H1 (cell line): ENCODE measurements around the gene BCL2L1. TPM values are rescaled to one million over a fixed set of nuclear protein-coding genes. Genes with fewer than 3 reads are reported as not detected.

Experiments used
- FOSL1 ChIP-seq: IDR thresholded peaks from 2 replicates; pipeline ENCODE4 v1.6.1; 2011; ENCODE audit warnings: mild to moderate bottlenecking, low read depth, low read length, moderate library complexity; ENCODE audit not compliant: insufficient read depth
- GTF2F1 ChIP-seq: IDR thresholded peaks from 2 replicates; pipeline ENCODE4 v1.6.1; 2012; ENCODE audit warnings: low read depth, low read length, improper control_type of control experiment, borderline replicate concordance
- RBBP5 ChIP-seq: IDR thresholded peaks from 2 replicates; pipeline ENCODE4 v1.7.1; 2012; ENCODE audit warnings: low read depth, mild to moderate bottlenecking, inconsistent platforms, low read length, moderate library complexity, borderline replicate concordance
- TAF1 ChIP-seq: IDR thresholded peaks from 2 replicates; pipeline ENCODE4 v1.6.1; 2011; ENCODE audit warnings: mild to moderate bottlenecking, low read depth, low read length
- polyA plus RNA-seq, 7 experiments: library from polyadenylated mRNA; depleted of rRNA in 3 of 7; stranded (reverse) in 5 of 7; unstranded in 2 of 7; fragments of >200 nt in 5 of 7; fragments of 200-250 nt in 2 of 7; gene quantifications; 1 replicate in 5 of 7; 2 replicates in 1 of 7; 4 replicates in 1 of 7; pipeline versions ENCODE4 v1.2.1 to v1.2.3, GENCODE V29; 2011 to 2013; ENCODE audit warnings: missing spikeins in 2 of 7, mixed read lengths in 2 of 7
- total RNA-seq: library from RNA; stranded (reverse); fragmentation: NEBNext Ultra II Directional; extraction: Animal tissue kit (Norgen Biotek cat#: 25700); gene quantifications from 2 replicates; pipeline ENCODE4 v1.2.1, GENCODE V29; 2021
- TF ChIP-seq, protein P1 (sequence below): fragments of 300-600 bp; sonication (generic); IDR thresholded peaks from 2 replicates; pipeline ENCODE4 v1.7.1; 2012; ENCODE audit warnings: low read length, moderate library complexity, mild to moderate bottlenecking, inconsistent platforms; ENCODE audit not compliant: insufficient replicate concordance
- TF ChIP-seq, protein P2 (sequence below): IDR thresholded peaks from 2 replicates; pipeline ENCODE4 v1.6.1; 2011; ENCODE audit warnings: low read depth, mild to moderate bottlenecking, low read length; ENCODE audit not compliant: insufficient read depth

The BCL2L1 gene
- total and polyA plus RNA-seq, 2 of the 8 experiments (the other 6 are each of a cell fraction or from before 2014, with no cell fraction given) = 64.9 to 66.1 TPM

DNA sequence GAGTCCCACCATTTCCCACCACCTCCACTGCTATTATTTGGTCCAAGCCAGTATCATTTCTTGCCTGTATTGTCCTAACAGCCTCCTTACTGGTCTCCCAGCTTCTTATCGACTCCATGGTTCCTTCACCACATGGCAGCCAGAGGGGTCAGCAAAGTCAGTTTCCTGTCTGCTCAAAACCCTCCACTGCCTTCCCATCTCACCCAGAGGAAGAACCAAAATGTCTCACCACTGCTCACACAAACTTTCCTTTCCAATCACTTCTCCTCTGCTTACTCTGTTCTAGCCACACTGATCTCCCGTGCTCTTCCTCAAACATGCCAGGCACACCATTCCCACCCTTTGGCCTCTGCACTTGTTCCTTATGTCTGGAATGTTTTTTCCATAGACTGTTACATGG, 39.7 kb downstream of the BCL2L1 start (continued):
- TF ChIP-seq, protein P1, sequence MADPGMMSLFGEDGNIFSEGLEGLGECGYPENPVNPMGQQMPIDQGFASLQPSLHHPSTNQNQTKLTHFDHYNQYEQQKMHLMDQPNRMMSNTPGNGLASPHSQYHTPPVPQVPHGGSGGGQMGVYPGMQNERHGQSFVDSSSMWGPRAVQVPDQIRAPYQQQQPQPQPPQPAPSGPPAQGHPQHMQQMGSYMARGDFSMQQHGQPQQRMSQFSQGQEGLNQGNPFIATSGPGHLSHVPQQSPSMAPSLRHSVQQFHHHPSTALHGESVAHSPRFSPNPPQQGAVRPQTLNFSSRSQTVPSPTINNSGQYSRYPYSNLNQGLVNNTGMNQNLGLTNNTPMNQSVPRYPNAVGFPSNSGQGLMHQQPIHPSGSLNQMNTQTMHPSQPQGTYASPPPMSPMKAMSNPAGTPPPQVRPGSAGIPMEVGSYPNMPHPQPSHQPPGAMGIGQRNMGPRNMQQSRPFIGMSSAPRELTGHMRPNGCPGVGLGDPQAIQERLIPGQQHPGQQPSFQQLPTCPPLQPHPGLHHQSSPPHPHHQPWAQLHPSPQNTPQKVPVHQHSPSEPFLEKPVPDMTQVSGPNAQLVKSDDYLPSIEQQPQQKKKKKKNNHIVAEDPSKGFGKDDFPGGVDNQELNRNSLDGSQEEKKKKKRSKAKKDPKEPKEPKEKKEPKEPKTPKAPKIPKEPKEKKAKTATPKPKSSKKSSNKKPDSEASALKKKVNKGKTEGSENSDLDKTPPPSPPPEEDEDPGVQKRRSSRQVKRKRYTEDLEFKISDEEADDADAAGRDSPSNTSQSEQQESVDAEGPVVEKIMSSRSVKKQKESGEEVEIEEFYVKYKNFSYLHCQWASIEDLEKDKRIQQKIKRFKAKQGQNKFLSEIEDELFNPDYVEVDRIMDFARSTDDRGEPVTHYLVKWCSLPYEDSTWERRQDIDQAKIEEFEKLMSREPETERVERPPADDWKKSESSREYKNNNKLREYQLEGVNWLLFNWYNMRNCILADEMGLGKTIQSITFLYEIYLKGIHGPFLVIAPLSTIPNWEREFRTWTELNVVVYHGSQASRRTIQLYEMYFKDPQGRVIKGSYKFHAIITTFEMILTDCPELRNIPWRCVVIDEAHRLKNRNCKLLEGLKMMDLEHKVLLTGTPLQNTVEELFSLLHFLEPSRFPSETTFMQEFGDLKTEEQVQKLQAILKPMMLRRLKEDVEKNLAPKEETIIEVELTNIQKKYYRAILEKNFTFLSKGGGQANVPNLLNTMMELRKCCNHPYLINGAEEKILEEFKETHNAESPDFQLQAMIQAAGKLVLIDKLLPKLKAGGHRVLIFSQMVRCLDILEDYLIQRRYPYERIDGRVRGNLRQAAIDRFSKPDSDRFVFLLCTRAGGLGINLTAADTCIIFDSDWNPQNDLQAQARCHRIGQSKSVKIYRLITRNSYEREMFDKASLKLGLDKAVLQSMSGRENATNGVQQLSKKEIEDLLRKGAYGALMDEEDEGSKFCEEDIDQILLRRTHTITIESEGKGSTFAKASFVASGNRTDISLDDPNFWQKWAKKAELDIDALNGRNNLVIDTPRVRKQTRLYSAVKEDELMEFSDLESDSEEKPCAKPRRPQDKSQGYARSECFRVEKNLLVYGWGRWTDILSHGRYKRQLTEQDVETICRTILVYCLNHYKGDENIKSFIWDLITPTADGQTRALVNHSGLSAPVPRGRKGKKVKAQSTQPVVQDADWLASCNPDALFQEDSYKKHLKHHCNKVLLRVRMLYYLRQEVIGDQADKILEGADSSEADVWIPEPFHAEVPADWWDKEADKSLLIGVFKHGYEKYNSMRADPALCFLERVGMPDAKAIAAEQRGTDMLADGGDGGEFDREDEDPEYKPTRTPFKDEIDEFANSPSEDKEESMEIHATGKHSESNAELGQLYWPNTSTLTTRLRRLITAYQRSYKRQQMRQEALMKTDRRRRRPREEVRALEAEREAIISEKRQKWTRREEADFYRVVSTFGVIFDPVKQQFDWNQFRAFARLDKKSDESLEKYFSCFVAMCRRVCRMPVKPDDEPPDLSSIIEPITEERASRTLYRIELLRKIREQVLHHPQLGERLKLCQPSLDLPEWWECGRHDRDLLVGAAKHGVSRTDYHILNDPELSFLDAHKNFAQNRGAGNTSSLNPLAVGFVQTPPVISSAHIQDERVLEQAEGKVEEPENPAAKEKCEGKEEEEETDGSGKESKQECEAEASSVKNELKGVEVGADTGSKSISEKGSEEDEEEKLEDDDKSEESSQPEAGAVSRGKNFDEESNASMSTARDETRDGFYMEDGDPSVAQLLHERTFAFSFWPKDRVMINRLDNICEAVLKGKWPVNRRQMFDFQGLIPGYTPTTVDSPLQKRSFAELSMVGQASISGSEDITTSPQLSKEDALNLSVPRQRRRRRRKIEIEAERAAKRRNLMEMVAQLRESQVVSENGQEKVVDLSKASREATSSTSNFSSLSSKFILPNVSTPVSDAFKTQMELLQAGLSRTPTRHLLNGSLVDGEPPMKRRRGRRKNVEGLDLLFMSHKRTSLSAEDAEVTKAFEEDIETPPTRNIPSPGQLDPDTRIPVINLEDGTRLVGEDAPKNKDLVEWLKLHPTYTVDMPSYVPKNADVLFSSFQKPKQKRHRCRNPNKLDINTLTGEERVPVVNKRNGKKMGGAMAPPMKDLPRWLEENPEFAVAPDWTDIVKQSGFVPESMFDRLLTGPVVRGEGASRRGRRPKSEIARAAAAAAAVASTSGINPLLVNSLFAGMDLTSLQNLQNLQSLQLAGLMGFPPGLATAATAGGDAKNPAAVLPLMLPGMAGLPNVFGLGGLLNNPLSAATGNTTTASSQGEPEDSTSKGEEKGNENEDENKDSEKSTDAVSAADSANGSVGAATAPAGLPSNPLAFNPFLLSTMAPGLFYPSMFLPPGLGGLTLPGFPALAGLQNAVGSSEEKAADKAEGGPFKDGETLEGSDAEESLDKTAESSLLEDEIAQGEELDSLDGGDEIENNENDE = no peak
- TF ChIP-seq FOSL1 (no peak), TAF1 (no peak), GTF2F1 (no peak), RBBP5 (no peak)
- TF ChIP-seq, protein P2, sequence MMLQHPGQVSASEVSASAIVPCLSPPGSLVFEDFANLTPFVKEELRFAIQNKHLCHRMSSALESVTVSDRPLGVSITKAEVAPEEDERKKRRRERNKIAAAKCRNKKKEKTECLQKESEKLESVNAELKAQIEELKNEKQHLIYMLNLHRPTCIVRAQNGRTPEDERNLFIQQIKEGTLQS = no peak
